Activated CD4-positive, CD25-positive, alpha-beta regulatory T cell treated with anti-CD3 and anti-CD28 coated beads, Interleukin-2, amount 50 U/mL, for 24 hours (primary cell): ENCODE data around the gene CAMK1D.
"Not testable (repeated sequence)": the region's sequence is repeated elsewhere in the genome, so short reads cannot be mapped to it uniquely, and the experiment has no call there.

Source experiments
- ATAC-seq, 2 donors: fragments of 150-1000 bp; cut with Tn5 transposase; one replicate each; pipeline ENCODE4 v1.10.0; 2021; ENCODE audit warnings: mild to moderate bottlenecking in 1 of 2, moderate library complexity in 1 of 2

Gene CAMK1D

GRCh38 chr10:12348870-12349628 is at the start of gene CAMK1D:
CAMK1D (plus strand) TSS chr10:12349547.
- ATAC-seq, result peak; percentile 61 to 66

GRCh38 chr10:12301036-12301435 is 48.3 kb upstream of the CAMK1D start:
- not testable (repeated sequence) for ATAC-seq

GRCh38 chr10:12308057-12308456 is 41.3 kb upstream of the CAMK1D start:
- ATAC-seq, result no peak

GRCh38 chr10:12308736-12309375 is 40.5 kb upstream of the CAMK1D start:
- no peak for ATAC-seq

- not testable (repeated sequence) for ATAC-seq
These were observed 39.6 kb upstream of the CAMK1D start for GRCh38 chr10:12309783-12310182.

DNA sequence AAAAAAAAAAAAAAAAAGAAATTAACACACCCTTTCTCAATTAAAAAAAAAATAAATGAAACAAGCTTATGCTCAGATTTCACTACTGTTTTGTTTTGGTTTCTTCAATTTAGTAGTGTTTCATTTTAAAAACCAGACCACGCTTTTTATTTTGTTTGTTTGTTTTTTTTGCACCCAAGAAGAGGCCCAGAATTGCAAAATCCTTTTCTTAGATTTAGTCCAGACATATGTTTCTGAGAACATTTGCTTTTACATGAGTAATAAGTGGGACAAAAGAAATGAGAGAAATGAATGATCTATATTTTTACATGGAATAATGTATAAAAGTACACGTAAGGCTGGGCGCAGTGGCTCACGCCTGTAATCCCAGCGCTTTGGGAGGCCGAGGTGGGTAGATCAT is 34.5 kb upstream of the CAMK1D start:
- no peak for ATAC-seq

DNA sequence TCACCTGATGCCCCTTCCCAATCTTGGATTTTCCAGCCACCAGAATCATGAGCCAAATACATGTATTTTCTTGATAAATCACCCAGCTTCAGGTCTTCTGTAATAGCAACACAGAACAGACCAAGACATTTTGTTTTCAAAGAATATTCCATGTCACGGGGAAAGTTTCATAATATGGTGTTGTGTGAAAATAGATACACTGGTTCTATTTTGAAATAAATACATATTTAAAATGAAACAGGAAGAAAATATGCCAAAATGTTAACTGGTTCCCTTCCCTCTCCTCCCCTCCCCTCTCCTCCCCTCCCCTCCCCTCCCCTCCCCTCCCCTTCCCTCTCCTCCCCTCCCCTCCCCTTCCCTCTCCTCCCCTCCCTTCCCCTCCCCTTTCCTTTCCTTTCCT is 30.3 kb upstream of the CAMK1D start:
- ATAC-seq, result no peak

- no peak for ATAC-seq
These were observed 28.5 kb upstream of the CAMK1D start for GRCh38 chr10:12320892-12321291.

DNA sequence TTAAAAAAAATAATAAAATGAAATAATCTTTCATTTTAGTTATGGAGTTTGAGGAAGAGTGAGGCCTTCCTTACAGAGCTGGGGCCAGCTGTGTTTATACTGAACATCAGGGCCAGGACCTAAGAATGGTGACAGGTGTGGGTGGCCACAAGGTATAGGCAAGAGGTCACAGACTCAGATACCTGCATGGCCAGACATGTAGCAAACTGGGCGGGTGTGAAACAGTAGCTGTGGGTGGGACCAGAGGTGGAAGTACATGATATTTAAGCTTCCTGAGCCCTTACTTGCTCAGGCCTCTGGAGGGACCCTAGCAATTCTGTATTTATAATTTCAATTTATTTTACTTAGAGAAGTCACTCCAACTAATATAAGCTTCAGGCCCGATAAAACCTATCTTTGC is 27.7 kb upstream of the CAMK1D start:
- ATAC-seq, result no peak

- no peak for ATAC-seq
These were observed 26.7 kb upstream of the CAMK1D start for GRCh38 chr10:12322583-12323131.

DNA sequence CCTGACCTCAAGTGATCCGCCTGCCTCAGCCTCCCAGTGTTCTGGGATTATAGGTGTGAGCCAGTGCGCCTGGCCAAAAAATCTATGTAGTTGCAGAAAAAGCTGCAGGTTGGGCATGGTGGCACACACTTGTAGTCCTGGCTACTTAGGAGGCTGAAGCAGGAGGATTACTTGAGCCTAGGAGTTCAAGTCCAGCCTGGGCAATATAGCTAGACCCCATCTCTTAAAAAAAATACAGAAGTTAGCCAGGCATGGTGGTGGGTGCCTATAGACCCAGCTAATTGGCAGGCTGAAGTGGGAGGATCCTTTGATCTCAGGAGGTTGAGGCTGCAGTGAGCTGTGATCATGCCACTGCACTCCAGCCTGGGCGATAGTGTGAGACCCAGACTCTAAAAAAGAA is 24.8 kb upstream of the CAMK1D start:
- no peak for ATAC-seq

DNA sequence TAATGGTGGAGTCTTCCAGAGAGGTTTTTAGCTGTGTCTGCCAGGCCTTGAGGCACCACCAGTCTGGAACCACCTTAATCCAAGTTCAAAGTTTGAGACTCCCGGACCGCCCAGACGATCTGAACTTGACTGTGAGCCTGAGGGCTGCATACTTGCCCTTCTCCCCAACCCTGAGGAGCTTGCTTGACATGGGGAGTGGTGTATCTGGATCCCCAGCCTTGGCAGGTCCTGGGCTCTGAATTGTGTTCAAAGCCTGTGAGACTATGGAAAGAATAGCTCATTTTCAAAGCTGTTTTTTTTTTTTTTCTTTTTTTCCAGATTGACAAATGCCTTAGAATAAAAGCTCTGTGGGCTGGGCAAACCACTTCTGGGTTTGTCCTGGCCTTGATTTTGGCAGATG is 22.3 kb upstream of the CAMK1D start:
- ATAC-seq, result no peak

- no peak for ATAC-seq
These were observed 21.9 kb upstream of the CAMK1D start for GRCh38 chr10:12327476-12327875.

DNA sequence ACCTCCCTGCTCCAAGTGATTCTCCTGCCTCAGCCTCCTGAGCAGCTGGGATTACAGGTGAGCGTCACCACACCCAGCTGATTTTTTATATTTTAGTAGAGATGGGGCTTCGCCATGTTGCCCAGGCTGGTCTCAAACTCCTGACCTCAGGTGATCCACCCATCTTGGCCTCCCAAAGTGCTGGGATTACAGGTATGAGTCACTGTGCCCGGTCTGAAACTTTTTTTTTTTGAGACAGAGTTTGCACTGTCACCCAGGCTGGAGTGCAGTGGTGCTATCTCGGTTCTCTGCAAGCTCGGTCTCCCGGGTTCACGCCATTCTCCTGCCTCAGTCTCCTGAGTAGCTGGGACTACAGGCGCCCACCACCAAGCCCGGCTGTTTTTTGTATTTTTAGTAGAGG is 21.0 kb upstream of the CAMK1D start:
- not testable (repeated sequence) for ATAC-seq

DNA sequence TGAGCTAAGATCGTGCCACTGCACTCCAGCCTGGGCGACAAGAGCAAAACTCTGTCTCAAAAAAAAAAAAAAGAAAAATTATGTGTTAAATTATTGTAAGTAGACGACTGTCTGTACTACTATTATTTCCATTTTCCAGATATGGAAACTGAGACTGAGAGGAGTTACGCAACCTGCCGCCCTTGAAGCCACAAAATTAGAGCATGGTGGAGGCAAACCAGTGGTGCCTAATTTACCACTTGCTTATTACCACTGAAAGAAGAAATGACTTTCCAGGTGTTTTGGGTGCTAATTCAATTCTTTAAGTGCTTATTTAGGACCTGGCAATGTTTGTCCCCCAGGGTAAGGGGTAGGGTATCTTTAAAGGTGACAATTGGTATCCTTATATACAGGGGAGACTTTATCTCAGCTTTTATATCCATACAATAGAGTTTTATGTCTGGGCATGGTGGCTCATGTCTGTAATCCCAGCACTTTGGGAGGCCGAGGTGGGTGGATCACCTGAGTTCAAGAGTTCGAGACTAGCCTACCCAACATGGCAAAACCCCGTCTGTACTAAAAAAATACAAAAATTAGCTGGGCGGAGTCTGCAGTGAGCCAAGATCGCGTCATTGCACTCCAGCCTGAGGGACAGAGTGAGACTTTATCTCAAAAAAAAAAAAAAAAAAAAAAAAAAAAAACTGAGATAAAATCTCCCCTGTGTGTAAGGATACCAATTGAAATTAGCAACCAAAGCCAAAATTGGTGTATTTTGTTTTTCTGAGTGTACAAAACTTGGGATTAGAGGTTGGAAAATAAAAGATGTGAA is 16.6 kb upstream of the CAMK1D start:
- no peak for ATAC-seq

DNA sequence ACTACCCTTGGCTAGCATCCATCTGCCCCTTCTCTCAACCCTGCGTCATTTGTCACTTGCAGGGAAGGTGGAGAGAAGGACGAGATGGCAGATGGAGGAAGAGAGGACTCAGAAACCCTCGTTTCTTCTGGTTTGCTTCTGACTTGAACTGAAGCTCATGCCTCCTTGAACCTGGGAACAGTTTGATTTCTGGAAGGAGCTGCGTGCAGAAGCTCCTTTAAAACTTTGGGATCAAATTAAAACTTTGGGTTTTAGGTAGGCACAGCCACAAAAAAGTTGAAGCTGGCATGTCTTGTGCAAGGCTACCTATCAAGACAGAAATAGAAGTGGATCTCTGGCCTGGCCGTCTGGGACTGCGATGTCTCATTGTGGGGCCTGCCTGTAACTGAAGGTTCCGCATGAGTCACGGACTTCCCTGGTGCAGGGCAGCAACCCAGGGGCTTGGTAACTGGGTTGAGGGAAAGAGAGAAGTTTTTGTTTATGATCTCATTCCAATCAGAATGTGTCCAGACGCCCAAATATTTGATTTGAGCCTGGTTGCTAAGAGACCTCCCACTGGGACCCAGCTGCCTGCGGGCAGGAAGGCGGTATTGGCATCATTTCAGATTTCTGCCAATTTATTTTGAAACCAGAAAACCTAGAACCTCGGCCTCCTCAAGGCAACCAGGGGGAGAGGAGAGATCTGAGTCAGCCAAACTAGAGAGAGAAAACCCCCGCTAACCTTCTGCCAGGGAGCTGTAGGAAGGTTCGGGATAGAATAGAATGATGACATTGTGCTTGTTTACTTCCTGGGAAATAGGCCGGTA is 15.8 kb upstream of the CAMK1D start:
- peak; percentile 75 to 78 for ATAC-seq

DNA sequence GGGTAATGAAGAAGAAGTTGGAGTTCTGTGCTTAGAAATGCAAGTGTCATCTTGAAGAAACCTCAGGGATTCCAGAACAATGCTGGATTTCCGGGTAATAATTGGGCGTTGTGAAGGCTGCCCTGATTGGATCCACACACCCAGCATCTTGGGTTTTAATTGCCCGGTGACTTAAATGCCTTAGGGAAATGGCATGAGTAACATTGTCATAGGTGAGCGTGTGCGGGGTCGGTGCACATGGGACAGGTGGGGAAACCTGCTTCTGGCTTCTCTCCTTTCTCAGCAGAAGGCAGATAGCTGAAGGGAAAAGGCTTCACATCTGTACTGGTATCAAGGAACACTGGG is 15.2 kb upstream of the CAMK1D start:
- no peak for ATAC-seq

DNA sequence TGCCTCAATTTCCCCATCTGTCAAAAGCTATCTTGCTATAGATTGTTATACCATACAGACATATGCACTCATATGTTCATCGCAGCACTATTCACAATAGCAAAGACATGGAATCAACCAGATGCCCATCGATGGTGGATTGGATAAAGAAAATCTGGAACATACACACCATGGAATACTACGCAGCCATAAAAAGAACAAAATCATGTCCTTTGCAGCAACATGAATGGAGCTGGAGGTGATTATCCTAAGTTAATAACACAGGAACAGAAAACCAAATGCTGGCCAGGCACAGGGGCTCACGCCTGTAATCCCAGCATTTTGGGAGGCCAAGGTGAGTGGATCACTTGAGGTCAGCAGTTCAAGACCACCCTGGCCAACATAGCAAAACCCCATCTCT is 14.2 kb upstream of the CAMK1D start:
- ATAC-seq, result not testable (repeated sequence)

GRCh38 chr10:12337453-12338372 is 11.6 kb upstream of the CAMK1D start:
- ATAC-seq, result no peak

- no peak for ATAC-seq
These were observed 10.4 kb upstream of the CAMK1D start for GRCh38 chr10:12338981-12339380.

GRCh38 chr10:12340371-12340770 is 9.0 kb upstream of the CAMK1D start:
- no peak for ATAC-seq
